Measurements from ENCODE around the gene GRIN2D. TPM values are rescaled to one million over a fixed set of nuclear protein-coding genes. Genes with fewer than 3 reads are reported as not detected.
A peak's percentile ranks its signal among the peaks of the same experiment; 100 is the strongest.

GRIN2D gene
- under 1 TPM; 0.42 to 0.90 (median 0.51) TPM for total RNA-seq

DNA sequence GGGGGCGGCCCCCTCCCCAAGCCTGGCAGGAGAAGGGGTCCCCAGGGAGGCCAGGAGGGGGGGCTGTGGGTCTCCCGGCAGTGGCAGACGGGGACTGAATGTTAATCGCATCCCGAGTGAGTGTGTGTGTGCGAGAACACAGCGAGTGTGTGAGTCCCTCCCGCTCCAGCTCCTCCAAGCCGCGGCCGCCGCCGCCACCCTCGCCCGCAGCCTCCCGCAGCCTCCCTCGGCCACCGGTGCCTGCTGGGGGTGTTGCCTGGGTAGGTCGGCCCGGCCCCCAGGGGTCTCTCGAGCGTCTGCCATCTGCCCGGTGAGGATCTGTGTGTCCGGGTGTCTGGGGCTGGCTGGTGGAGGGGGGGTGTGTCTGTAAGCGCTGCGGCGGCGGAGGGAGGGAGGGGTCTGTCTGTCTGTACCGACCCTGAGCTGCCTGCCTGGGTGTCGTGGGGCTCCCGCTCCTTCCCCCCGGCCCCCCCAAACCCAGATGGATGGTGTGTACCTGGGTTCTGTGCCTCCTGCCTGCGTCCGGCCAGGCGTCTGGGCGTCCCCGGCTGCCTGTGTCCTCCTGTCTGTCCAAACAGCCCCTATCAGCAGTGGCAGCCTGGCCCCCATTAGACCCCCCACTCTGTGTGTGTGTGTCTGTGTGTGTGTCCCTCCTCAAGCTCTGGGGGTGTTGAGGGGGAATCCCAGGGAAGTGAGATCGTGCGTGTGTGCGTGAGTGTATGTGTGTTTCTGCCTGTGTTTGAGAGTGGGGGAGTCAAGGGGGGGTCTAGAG, at the start of gene GRIN2D:
GRIN2D (plus strand) TSS at position 110 of the 772 bp plus-strand sequence. CDS start 4,725 bp downstream, outside the sequence.
- no peak within 1 kb of the TSS for H3K27ac ChIP-seq
- no peak for DNase-seq (ENCODE audit: low spot score in 2 of 2)
- H3K9me3 ChIP-seq = no peaks in the 10 kb centered on the region
- TF ChIP-seq POLR2A (IDR thresholded peaks at IDR 0.05) = no peak
- TF ChIP-seq, protein P1, sequence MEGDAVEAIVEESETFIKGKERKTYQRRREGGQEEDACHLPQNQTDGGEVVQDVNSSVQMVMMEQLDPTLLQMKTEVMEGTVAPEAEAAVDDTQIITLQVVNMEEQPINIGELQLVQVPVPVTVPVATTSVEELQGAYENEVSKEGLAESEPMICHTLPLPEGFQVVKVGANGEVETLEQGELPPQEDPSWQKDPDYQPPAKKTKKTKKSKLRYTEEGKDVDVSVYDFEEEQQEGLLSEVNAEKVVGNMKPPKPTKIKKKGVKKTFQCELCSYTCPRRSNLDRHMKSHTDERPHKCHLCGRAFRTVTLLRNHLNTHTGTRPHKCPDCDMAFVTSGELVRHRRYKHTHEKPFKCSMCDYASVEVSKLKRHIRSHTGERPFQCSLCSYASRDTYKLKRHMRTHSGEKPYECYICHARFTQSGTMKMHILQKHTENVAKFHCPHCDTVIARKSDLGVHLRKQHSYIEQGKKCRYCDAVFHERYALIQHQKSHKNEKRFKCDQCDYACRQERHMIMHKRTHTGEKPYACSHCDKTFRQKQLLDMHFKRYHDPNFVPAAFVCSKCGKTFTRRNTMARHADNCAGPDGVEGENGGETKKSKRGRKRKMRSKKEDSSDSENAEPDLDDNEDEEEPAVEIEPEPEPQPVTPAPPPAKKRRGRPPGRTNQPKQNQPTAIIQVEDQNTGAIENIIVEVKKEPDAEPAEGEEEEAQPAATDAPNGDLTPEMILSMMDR (IDR thresholded peaks at IDR 0.05) = no peak
- TF ChIP-seq EP300 (IDR thresholded peaks at IDR 0.05) = no peak
- peak within 1 kb of the TSS in 1 of 4 donors; percentile 13 for H3K4me3 ChIP-seq
- H3K4me1 ChIP-seq = peaks cover 0 to 70% (median 13%) of the 10 kb centered on the region in 4 donors
- peaks cover 2 to 57% of the 10 kb centered on the region in 2 donors for H3K27me3 ChIP-seq
- WGBS, 2 donors = 3 to 5% methylated on average over 16 to 17 of the region's 40 CpGs
- H3K36me3 ChIP-seq = peaks cover 0 to 10% (median 3%) of the 10 kb centered on the region in 3 donors

DNA sequence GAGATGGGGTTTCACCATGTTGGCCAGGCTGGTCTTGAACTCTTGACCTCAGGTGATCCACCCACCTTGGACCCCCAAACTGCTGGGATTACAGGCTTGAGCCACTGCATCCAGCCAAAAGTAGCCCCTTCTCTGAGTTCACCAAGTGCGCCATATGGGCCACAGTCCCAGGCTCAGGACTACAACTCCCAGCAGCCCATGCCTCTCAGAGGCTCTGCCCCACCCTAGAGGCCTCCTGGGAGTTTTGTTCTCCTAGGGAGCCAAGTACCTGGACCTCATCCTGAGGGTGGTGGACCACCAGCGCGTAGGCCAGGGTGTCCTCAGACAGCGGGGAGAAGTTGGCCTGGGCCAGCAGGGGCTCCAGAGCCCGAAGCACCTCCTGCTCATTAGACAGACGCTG, 48.6 kb upstream of the GRIN2D start:
- 82 to 97% methylated on average over 6 of the region's 6 CpGs for WGBS, 2 donors
- Histone ChIP-seq H3K9me3 (no peaks in the 10 kb centered on the region), H3K36me3 (peaks cover 0 to 24% (median 0%) of the 10 kb centered on the region in 3 donors), H3K27me3 (no peaks in the 10 kb centered on the region), H3K4me3 (no peak overlapping the region), H3K27ac (no peak overlapping the region), H3K4me1 (no peaks in the 10 kb centered on the region)
- DNase-seq (ENCODE audit: low spot score in 2 of 2) = no peak
- TF ChIP-seq, protein P1 (IDR thresholded peaks at IDR 0.05) = no peak
- no peak for TF ChIP-seq EP300 (IDR thresholded peaks at IDR 0.05)
- TF ChIP-seq POLR2A (IDR thresholded peaks at IDR 0.05) = no peak

DNA sequence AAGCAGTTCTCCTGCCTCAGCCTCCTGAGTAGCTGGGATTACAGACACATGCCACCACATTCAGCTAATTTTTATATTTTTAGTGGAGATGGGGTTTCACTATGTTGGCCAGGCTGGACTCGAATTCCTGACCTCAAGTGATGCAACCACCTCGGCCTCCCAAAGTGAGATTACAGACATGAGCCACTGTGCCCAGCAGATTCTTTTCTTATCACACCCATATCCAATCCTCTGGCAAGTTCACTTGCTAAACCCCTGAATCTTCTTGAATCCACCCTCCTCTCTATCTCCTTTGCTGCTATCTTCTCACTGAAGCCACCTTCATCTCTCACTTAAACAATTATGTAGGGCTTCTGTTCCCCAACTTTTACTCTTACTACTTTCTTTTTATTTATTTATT, 47.3 kb upstream of the GRIN2D start:
- no peaks in the 10 kb centered on the region for H3K9me3 ChIP-seq
- whole genome bisulfite sequencing, 2 donors = 84 to 93% methylated on average over 2 of the region's 2 CpGs
- H3K4me3 ChIP-seq = no peak overlapping the region
- TF ChIP-seq EP300 (IDR thresholded peaks at IDR 0.05) (no peak), POLR2A (IDR thresholded peaks at IDR 0.05) (no peak)
- TF ChIP-seq, protein P1 (IDR thresholded peaks at IDR 0.05) = no peak
- no peak overlapping the region for H3K27ac ChIP-seq
- H3K27me3 ChIP-seq = no peaks in the 10 kb centered on the region
- H3K36me3 ChIP-seq = peaks cover 0 to 24% (median 0%) of the 10 kb centered on the region in 3 donors
- no peak for DNase-seq (ENCODE audit: low spot score in 2 of 2)
- H3K4me1 ChIP-seq = no peaks in the 10 kb centered on the region

DNA sequence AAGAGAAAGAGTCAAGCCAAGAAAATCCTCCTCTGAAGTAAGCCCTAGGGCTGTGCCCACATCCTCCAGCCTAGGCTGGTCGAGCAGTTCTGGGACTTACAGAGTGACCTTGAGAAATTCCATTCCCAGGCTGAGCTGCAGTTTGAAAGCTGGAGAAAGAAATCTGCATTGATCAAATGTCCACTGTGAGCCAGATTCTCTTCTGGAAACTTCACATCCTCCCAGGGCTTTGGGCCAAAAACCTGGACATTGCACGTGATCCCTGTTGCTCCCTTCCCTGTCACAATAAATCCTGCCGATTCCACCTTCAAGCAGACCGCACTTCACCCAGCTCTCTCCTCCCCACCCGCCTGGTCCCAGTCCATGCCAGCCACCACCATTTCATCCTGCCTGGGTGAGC, 45.4 kb upstream of the GRIN2D start:
- TF ChIP-seq EP300 (IDR thresholded peaks at IDR 0.05) (no peak), POLR2A (IDR thresholded peaks at IDR 0.05) (no peak)
- TF ChIP-seq, protein P1 (IDR thresholded peaks at IDR 0.05) = no peak
- 45 to 51% methylated on average over 5 of the region's 5 CpGs for WGBS, 2 donors
- H3K9me3 ChIP-seq = no peaks in the 10 kb centered on the region
- no peaks in the 10 kb centered on the region for H3K27me3 ChIP-seq
- no peaks in the 10 kb centered on the region for H3K4me1 ChIP-seq
- peaks cover 0 to 5% (median 0%) of the 10 kb centered on the region in 3 donors for H3K36me3 ChIP-seq
- no peak overlapping the region for H3K27ac ChIP-seq
- no peak overlapping the region for H3K4me3 ChIP-seq
- no peak for DNase-seq (ENCODE audit: low spot score in 2 of 2)

DNA sequence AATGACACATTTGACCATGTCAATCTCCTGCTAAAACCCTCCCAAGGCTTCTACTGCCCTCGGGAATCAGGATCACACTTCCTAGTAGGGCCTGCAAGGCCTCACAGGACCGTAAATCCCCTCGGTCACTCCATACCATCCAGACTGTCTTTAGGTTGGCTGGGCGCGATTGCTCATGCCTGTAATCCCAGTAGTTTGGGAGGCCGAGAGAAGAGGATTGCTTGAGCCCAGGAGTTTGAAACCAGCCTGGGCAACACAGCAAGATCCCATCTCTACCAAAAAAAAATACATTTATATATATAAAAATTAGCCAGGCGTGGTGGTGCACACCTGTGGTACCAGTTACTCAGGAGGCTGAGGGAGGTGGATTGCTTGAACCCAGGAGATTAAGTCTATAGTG, 44.7 kb upstream of the GRIN2D start:
- Histone ChIP-seq H3K36me3 (no peaks in the 10 kb centered on the region), H3K9me3 (no peaks in the 10 kb centered on the region), H3K4me3 (no peak overlapping the region), H3K27me3 (no peaks in the 10 kb centered on the region), H3K27ac (no peak overlapping the region), H3K4me1 (no peaks in the 10 kb centered on the region)
- no peak for DNase-seq (ENCODE audit: low spot score in 2 of 2)
- 89 to 90% methylated on average over 7 of the region's 7 CpGs for WGBS, 2 donors
- TF ChIP-seq, protein P1 (IDR thresholded peaks at IDR 0.05) = no peak
- TF ChIP-seq EP300 (IDR thresholded peaks at IDR 0.05) = no peak
- no peak for TF ChIP-seq POLR2A (IDR thresholded peaks at IDR 0.05)
